HL-60 (cell line): Measurements from ENCODE around the gene NRL.

Experiments
- POLR2AphosphoS5 ChIP-seq: IDR thresholded peaks from 2 replicates; pipeline ENCODE4 v1.6.1; 2012; ENCODE audit warnings: low read depth
- SPI1 ChIP-seq: IDR thresholded peaks from 2 replicates; pipeline ENCODE4 v1.6.1; 2012; ENCODE audit warnings: low read depth, mild to moderate bottlenecking, borderline replicate concordance
- TF ChIP-seq, protein P1 (sequence below): IDR thresholded peaks from one replicate; pipeline ENCODE4 v1.5.1; 2011; ENCODE audit warnings: low read length, control low read depth, inconsistent platforms; ENCODE audit not compliant: insufficient read depth
- TF ChIP-seq, protein P2 (sequence below): IDR thresholded peaks from 2 replicates; pipeline ENCODE4 v1.6.1; 2012; ENCODE audit warnings: low read depth; ENCODE audit not compliant: insufficient replicate concordance

GRCh38 chr14:24074625-24075484 is 39.9 kb downstream of the NRL start:
- TF ChIP-seq, protein P1, sequence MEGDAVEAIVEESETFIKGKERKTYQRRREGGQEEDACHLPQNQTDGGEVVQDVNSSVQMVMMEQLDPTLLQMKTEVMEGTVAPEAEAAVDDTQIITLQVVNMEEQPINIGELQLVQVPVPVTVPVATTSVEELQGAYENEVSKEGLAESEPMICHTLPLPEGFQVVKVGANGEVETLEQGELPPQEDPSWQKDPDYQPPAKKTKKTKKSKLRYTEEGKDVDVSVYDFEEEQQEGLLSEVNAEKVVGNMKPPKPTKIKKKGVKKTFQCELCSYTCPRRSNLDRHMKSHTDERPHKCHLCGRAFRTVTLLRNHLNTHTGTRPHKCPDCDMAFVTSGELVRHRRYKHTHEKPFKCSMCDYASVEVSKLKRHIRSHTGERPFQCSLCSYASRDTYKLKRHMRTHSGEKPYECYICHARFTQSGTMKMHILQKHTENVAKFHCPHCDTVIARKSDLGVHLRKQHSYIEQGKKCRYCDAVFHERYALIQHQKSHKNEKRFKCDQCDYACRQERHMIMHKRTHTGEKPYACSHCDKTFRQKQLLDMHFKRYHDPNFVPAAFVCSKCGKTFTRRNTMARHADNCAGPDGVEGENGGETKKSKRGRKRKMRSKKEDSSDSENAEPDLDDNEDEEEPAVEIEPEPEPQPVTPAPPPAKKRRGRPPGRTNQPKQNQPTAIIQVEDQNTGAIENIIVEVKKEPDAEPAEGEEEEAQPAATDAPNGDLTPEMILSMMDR, result no peak
- TF ChIP-seq POLR2AphosphoS5, result no peak
- TF ChIP-seq, protein P2, sequence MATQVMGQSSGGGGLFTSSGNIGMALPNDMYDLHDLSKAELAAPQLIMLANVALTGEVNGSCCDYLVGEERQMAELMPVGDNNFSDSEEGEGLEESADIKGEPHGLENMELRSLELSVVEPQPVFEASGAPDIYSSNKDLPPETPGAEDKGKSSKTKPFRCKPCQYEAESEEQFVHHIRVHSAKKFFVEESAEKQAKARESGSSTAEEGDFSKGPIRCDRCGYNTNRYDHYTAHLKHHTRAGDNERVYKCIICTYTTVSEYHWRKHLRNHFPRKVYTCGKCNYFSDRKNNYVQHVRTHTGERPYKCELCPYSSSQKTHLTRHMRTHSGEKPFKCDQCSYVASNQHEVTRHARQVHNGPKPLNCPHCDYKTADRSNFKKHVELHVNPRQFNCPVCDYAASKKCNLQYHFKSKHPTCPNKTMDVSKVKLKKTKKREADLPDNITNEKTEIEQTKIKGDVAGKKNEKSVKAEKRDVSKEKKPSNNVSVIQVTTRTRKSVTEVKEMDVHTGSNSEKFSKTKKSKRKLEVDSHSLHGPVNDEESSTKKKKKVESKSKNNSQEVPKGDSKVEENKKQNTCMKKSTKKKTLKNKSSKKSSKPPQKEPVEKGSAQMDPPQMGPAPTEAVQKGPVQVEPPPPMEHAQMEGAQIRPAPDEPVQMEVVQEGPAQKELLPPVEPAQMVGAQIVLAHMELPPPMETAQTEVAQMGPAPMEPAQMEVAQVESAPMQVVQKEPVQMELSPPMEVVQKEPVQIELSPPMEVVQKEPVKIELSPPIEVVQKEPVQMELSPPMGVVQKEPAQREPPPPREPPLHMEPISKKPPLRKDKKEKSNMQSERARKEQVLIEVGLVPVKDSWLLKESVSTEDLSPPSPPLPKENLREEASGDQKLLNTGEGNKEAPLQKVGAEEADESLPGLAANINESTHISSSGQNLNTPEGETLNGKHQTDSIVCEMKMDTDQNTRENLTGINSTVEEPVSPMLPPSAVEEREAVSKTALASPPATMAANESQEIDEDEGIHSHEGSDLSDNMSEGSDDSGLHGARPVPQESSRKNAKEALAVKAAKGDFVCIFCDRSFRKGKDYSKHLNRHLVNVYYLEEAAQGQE, result no peak
- no peak for TF ChIP-seq SPI1
